GM23338 (cell line): ENCODE measurements around the gene CAPN1. TPM values are rescaled to one million over a fixed set of nuclear protein-coding genes. Genes with fewer than 3 reads are reported as not detected.

ENCODE experiments used
- EZH2 ChIP-seq: fragments of 200-600 bp; sonication (generic); IDR thresholded peaks from one replicate; pipeline ENCODE4 v1.8.0; 2017; ENCODE audit warnings: antibody characterized with exemption, mild to moderate bottlenecking, low read depth; ENCODE audit not compliant: unreplicated experiment
- JUNB ChIP-seq: IDR thresholded peaks from one replicate; pipeline ENCODE4 v1.6.1; 2016; ENCODE audit warnings: antibody characterized with exemption; ENCODE audit not compliant: unreplicated experiment
- POLR2AphosphoS5 ChIP-seq: IDR thresholded peaks from 2 replicates; pipeline ENCODE4 v1.6.1; 2016; ENCODE audit warnings: antibody characterized with exemption, low read depth
- REST ChIP-seq: IDR thresholded peaks from one replicate; pipeline ENCODE4 v1.6.1; 2018; ENCODE audit warnings: antibody characterized with exemption; ENCODE audit not compliant: unreplicated experiment
- STAT1 ChIP-seq: IDR thresholded peaks from one replicate; pipeline ENCODE4 v1.6.1; 2016; ENCODE audit warnings: antibody characterized with exemption; ENCODE audit not compliant: unreplicated experiment
- ZNF462 ChIP-seq: fragments of 250-450 bp; sonication (Bioruptor Pico); IDR thresholded peaks from 2 replicates; pipeline ENCODE4 v1.5.0; 2020; ENCODE audit warnings: mild to moderate bottlenecking, moderate library complexity
- polyA plus RNA-seq: library from polyadenylated mRNA; unstranded; fragments of >200 nt; fragmentation: Nextera tagmentation; extraction: Ambion mirVana; gene quantifications from 2 replicates; pipeline ENCODE4 v1.2.1, GENCODE V29; 2016
- total RNA-seq: library from RNA; depleted of rRNA; stranded (reverse); fragments of >200 nt; shearing (Covaris generic); gene quantifications from 2 replicates; pipeline ENCODE4 v1.2.3, GENCODE V29; 2014

CAPN1 gene
- total and polyA plus RNA-seq, 2 experiments from 2014 or later, result 67.3 to 277 TPM

GRCh38 chr11:65151331-65151899, 30.3 kb upstream of the CAPN1 start (continued):
- no peak for TF ChIP-seq ZNF462 (CRISPR knock-in tag)
- TF ChIP-seq POLR2AphosphoS5, result no peak
- no peak for TF ChIP-seq STAT1
- no peak for TF ChIP-seq EZH2
- TF ChIP-seq JUNB, result no peak
- TF ChIP-seq REST, result no peak
